Measurements from ENCODE around the gene SEC14L1.

The SEC14L1 gene

DNA sequence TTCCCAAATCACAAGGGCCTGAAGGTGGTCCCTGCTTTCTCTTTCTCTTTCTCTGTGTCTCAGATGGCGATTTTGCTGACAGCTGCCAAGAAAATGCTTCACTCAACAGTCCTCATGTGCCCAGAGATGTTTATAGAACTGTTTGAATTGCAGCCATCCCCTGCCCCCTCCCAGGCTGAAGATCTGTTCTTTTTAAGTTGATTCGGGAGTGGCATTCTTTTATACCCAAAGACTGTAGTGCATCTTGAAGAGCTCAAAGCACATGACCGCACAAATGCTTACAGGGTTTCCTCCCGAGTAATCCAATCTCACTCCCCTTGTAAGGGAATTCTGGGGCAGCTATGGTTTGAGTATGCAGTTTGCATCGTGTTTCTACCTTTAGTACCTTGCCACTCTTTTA lies 75.7 kb downstream of the SEC14L1 start:
- DNase-seq: no peak

DNA sequence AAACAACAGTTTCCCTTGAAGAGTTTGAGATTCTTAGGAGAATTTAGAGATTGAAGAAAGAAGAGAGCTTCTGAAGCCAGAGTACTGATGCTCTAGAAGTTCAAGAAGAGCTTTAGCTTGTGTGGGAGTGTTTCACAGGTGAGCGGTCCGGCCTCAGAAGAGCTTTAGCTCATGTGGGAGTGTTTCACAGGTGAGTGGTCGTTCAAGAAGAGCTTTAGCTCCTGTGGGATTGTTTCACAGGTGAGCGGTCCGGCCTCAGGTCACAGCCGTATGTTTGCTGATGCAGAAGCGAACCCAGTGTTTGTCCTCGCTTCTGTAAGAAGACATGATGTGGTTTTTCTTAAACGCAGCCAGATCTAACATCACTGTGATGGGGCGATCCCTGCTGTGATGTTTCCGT lies 76.4 kb downstream of the SEC14L1 start:
- no peak for DNase-seq

DNA sequence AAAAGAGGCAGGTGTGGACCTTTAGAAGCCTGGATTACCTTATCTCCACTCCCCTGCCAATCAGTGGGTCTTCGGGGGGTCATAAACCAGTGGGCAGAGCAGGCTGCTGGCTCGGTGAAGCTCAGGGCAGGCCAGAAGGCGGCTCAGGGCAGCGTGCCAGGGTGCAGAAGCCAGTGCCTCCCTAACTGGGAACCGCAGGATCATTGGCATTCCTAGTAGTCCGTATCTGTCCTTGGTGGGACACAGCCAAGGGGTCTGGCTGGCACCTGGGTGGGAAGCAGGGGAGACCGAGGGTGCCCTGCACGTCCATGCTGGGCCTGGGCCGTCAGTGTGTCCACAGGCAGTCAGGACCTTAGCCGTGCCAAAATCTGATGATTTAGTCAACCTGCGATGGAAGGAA lies 76.8 kb downstream of the SEC14L1 start:
- DNase-seq: no peak

DNA sequence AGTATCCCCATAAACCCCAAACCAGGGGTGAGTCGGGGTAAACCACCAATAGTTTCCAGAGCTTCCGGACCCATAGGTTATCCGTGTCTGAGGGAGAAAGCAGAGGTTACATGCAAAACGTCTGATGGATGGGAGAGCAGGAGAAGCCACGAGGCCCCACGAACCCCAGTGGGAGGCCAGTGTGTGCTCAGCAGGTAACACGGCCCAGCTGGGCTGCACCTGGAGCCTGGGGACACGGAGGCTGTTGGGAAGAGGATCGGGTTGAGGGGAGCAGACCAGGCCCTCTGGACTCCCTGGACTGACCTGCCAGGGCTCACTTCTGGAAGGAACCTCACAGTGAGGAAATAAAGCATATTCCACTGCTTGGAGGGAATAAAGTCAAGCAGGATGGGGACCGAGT lies 78.1 kb downstream of the SEC14L1 start:
- DNase-seq: no peak

DNA sequence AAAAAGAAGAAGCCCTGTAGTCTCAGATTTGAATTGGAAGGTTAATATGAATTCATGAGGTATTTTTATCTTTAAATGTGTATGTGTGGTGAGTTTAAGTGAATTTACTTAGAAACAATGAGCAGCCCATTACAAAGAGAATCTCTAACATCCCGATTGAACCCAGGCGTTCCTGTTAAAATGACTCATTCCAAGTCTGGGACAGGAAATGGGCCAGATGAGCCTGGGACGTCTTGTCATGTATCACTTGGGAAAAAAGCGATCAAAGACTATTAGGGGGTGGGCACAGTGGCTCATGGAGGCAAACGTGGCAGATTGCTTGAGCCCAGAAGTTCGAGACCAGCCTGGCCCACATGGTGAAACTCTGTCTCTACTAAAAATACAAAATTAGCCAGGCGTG lies 81.6 kb downstream of the SEC14L1 start:
- no peak for DNase-seq

DNA sequence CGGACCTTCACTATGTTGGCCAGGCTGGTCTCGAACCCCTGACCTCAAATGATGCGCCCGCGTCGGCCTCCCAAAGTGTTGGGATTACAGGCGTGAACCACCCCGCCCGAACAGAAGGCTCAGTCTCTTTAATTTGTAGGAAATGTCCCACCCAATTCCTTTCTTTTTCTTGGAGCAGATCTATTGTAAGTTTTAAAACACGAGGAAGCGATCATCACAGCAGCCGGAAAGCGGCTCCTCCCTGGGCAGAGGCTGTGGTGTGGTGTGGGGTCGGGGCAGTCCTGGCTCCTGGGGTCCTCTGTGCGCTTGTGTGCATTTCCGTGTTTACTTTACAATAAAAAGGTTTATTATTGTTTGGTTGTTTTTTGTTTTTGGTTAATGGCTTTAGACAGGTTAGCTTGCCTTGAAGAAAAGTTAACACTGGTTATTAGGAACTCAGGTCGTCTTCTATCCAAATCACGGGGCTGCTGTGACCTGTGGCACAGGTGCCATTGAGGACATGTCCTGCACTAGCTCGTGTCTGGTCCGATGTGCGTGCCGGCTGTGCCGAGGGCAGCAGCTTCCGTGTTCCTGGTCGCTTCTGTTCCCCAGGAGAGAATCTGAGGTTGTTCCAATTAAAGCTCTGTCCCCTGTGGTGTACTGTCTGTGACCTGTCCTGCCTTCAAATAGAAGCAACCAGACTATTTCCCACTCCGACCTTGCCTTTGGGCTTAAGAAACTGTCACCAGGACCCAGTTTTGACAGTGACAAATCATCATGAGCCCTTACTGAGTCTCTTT lies 83.1 kb downstream of the SEC14L1 start:
- DNase-seq: no peak

DNA sequence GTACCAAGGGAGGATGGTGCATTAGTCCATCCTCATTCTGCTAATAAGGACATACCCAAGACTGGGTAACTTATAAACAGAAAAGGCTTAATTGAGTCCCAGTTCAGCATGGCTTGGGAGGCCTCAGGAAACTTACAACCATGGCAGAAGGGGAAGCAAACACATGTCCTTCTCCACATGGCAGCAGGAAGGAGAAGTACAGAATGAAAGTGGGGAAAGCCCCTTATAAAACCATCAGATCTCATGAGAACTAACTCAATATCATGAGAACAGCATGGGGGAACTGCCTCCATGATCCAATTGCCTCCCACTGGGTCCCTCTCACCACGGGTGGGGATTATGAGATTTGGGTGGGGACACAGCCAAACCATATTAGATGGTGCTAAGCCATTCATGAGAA lies 84.5 kb downstream of the SEC14L1 start:
- no peak for DNase-seq

DNA sequence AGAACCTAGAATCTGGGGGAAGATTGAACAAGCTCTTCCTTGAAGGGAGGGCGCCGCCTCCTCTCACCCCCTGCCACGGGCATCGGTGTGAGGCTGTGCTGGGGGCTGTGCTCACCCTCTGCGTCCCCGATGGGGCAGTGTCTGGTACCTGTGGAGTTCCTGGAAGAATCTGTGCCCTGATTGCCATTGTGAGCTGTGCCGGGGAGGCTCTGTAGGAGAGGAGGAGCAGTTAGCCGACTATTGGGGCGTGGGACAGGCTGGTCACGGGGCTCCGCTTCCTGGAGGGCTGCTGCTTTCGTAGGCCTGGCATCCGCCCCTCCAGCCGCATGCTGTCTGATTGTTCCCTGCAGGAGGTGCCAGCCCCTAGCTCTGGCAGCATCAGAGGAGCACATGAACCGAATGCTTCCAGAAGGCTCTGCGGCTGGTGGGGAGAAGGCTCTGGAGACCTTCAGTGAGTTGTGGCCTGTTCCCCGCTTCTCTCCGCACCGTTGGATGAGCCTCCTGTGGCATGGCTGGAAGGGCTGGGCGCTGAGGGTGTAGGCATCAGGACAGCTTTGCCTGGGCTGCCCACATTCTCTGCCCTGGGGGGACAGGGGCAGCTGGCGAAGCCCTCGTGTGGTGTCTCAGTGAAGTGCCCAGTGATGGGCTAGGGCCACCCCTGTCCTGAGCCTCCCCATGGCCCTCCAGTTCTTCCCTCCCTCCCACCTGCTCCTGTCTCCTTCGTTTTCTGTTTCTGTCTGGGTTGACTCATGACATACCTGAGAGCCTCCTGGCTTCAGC lies 86.9 kb downstream of the SEC14L1 start:
- no peak for DNase-seq

DNA sequence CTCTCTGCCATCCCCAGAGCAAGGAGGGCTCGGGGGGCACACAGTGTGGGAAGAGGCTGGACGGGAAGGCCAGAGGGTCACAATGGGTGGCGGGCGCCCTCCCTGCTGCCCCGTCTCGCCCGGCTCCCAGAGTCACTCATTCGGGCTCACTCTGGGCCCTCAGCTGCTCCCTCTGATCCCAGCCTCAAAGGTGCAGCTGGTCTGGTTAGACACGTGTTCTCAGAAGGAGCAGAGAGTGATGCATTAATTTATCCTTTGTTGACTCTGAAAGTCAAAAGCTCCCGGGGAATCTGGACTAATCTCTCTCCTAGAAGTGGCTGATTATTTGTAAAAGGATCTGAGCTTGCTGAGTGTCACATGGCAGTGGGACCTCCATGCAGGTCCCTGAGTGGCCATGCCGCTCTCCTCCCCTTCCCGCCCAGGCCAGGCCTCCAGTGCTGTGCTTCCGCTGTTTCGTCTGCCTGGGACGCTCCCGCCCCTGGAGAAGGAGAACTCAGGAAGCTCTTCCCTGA lies 87.5 kb downstream of the SEC14L1 start:
- no peak for DNase-seq

DNA sequence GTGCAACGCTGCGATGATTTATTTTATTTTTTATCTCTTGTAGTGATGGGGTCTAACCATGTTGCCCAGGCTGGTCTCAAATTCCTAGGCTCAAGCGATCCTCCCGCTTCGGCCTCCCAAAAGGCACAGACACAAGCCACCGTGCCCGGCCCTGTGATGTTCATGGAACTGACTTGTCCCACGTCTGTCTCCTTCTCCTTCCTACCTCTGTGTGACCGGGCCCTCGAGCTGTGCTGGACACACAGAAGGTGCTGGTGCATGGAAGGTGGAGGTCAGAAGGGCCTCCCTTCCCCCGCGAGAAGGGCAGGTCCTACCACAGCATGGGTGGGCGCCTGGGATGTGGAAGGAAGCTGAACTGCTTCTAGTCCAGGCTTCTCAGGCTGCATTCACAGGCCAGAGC lies 88.0 kb downstream of the SEC14L1 start:
- DNase-seq: no peak

DNA sequence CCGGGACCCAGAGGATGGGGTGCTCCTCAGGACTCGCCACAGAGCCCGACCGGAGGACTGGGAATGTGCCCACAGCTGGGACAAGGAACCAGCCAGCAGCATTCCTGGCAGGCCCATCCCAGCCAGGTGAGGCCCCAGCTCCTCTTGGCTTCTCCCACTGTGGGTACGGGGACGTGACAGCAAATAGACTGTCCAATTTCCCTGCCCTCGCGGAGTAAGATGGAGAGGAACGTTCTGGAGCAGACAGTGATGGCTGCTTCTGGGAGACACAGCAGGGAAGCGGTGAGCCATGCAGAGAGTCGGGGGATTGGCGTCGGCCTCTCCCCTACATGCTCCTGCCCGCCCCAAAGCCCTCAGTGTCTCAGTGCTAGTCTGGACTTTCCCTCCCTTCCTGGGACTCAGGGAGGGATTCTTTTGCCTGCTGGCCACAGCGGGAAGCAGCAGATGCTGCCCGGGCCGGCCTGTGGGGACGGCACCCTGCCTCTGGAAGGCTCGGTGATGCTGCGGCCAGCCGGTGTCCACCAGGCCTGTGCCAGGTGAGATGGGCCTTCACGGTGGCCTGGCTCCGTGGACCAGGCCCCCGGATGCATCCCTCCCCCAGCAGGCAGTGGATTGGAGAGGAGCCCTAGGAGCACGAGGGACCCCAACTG lies 89.1 kb downstream of the SEC14L1 start:
- no peak for DNase-seq

DNA sequence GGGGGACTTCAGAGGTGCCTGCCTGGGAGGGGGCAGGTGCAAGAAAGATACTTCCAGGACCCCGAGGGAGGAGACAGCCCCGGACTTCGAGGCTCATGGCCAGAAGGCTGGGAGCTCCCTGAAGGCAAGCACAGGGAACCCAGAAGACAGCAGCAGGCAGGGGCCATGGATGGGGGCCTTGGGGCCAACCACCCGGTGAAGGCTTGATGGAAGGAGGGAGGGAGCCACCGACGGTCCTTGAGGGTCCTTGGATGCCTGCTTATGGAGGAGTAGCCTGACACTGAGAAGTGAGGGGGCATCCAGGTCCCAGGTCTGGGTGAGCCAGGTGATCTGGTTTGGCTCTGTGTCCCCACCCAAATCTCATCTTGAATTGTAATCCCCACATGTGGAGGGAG lies 89.7 kb downstream of the SEC14L1 start:
- DNase-seq: no peak

DNA sequence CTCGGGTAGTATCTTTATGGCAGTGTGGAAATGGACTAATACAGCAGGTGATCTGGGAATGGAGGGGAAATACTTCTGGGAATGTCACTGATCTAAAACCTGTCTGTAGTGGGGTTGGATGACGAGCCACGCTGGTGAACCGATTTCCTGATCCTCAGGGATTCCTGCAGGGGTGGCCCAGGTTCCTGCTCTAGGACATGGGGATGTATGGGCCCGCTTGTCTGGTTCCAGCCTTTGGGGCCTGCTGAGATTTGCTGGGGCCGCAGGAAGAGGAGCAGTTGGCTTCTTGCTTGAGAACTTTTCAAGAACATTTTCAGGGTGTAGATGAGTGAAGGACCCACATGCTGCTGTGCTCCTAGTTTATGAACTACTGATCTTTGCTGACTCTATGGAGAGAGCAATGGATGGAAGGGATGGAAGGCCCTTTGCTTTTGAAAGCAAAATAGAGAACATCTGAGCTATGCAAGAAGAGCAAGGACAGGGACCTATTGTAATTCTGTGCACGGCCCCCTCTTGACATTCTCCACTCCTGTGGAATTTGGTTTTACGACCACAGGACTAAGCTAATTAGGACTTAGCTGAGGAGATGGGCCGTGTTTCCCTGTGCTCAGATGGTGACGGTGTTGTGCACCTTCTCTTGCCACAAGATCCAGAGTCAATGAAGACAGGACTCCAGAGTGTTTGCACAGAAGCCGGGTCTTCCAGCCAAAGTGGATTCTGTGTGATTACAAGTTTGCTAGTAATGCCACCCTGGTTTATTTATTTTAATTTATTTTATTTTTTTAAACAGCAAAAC lies 90.5 kb downstream of the SEC14L1 start:
- DNase-seq: no peak

DNA sequence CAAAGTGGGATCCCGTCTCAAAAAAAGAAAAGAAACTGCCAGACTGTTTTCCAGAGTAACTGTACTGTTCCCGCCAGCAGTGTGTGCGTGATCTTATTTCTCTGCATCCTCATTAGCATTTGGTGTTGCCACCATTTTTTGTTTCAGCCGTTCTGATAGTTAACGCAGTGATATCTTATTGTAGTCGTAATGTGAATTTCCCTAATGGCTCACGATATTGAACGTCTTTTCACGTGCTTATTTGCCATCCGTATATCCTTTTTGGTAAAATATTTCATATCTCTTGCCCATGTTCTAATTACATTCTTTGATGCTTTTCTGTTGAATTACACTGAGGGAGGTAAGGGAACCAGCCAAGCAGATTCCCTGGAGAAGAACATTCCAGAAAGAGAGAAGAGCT lies 92.4 kb downstream of the SEC14L1 start:
- no peak for DNase-seq

DNA sequence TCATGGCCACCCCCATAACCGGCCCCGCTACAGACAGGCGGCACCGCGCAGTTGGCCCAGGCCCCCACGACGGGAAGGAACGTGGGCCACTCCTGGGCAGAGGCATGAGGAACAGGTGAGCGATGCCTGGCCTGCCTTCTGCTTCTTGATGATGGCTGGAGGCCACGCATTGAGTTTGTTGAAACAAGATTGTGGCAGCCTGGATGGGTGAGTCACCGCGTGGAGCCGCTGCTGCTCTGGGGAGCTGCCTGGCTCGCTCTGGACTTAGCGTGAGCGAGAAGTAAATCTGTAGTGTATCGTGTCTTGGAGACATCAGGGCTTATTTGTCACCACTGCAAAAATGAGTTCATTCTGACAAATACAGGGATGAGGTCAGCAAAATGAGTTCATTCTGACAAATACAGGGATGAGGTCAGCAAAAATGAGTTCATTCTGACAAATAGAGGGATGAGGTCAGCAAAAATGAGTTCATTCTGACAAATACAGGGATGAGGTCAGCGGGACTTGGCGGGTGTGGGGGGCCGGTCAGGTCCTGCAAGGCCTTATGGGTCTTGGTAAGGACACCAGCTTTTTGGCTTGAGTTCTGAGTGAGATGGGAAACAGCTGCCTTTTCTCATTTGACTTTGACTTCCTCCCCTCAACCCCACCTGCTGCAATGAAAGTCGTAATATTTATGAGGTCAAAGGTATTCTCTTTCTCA lies 93.0 kb downstream of the SEC14L1 start:
- no peak for DNase-seq

DNA sequence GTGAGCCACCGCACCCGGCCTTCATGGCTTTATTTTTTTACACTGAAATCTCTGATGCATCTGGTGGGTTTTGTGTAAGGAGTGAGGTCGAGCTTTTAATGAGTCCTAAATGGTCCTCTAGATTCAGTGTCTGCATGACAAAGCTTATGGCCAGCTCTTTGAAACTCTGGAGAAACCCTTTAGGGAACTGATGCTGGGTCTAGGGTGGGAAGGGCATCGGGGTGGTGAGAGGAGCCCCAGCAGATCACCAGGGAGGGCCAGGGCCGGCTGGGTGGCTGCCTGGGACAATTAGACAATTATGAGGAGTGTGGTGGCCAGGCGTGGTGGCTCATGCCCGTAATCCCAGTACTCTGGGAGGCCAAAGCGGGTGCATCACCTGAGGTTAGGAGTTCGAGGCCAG lies 93.9 kb downstream of the SEC14L1 start:
- no peak for DNase-seq

DNA sequence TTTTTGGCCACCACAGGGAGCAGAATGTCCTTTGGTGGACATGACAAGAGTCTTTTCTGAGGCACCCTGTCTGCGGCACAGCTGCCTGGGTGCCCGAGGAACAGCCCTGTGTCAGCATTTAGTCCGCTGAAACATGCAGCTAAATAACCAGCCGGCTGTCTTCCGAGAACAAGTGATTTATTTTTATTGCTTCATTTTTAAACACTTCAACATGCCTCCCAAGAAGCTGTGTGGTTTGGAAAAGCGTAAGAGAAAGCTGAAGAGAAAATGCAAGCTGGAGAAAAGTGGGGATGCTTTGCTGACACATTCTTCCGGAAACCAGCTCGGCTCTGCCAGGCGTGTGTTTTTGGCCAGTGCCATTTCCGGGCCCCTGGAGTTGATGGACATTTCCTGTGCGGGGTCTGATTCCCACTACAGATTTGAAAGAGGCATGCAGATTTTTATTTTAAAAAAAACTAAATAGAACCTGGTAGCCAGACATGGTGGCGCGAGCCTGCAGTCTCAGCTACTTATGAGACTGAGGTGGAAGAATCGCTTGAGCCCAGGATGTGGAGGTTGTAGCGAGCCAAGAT lies 94.7 kb downstream of the SEC14L1 start:
- no peak for DNase-seq

DNA sequence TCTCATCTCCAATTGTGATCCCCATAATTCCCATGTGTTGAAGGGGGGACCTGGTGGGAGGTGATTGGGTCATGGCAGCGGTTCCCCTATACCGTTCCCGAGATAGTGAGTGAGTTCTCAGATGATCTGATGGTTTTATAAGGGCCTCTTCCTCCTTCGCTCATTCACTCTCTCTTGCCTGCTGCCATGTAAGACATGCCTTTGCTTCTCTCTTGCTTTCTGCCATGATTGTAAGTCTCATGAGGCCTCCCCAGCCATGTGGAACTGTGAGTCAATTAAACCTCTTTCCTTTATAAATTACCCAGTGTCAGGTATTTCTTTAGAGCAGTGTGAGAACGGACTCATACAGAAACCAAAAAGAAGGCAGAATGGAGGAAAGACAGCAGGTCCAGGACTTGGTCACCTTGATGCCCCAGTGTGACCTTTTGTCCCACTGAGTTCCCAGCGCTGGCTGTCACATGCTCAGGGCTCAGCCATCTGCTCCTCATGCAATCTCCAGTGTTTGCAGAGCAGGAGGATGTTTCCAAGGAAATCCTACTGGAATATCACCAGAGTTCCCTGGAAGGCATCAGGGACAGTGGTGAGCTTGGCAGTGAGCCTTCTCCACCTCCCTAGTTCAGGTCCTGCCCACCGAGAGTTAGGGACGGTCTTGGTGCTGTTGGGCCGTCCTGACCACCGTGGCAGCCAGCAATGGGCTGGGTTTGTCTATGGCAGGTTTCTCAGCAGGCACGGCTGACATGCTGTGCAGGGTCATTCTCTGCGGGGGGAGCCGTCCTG lies 96.7 kb downstream of the SEC14L1 start:
- DNase-seq: no peak

DNA sequence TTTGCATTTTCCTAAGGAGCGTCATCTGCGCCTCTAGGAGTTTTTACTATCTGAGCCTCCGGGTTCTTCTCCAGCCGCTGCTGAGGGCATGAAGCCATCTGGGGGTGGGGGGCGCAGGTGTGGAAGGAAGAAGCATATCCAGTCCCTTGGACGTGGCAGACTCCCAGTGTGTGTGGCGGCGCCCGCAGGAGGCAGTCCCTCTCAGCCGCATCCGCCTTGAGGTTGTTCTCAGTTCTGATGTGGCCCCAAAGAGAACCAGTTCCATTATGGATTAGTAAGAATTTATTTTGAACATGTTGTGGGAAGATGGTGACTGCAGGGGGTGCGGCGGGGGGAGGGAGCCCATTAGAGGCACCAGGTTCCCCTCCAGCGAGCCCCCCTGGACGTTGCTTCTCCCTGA lies 100.2 kb downstream of the SEC14L1 start:
- DNase-seq: no peak

DNA sequence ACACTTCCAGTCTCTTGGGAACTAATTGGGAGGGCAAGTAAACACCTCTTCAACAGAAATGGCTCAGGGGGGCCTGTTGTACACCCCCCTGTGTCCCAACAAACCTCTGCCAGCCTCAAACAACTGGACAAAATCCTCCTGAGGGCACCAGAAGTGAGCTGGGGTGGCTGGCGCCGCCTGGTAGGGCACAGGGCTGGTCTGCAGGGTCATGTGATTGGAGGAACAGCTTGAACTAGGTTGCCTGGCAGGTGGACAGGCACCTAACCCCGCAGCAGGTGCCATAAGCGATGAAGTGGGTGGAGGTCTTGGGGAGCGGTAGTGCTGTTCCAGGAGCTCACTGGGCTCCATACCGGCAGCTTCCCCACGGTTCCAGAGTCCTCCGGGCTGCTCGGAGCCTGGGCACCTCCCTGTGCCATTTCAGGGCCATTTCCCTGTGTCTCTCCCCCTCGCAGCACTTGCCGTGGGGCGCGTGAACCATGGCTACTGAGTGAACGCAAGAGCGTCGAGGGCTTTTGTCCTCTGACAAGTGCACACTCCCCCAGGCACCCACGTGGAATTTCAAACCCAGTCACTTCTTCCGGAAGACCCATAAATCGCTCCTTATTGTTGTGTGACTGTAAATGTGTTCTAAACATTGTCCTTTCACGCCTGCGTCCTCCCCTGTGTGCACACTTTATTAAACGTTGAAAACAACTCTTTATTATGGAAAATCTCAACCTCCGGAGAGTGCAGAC lies 101.5 kb downstream of the SEC14L1 start:
- DNase-seq: no peak
